Stromal cell of bone marrow (primary cell): ENCODE results near the gene TRRAP.

Experiments
- DNase-seq: peaks from one replicate; pipeline ENCODE4 v3.0.0-alpha.2; 2012; ENCODE audit warnings: low read depth

The TRRAP gene

GRCh38 chr7:98991141-98991540 is 112.8 kb downstream of the TRRAP start:
- DNase-seq: no peak

GRCh38 chr7:98992076-98992475 is 113.7 kb downstream of the TRRAP start:
- no peak for DNase-seq

- no peak for DNase-seq
Observed at GRCh38 chr7:98993024-98993897, 114.9 kb downstream of the TRRAP start.

- DNase-seq: no peak
Observed at GRCh38 chr7:98994046-98994944, 116.0 kb downstream of the TRRAP start.

DNA sequence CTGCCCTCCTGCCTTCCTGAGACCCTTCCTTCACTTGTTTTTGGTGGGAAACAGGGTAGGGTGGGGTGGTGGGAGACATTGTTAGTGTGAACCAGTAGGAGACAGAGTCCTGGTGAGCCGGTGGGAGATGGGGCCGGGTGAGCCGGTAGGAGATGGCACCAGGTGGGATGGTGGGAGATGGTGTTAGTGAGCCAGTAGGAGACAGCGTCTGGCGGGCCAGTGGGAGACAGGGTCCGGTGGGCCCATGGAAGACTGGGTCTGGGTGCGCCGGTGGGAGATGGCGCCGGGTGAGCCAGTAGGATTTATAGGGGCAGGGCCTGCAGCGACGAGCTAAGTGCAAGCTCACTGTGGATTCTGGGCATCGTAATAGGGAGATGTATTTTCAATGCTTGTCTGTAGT is 116.8 kb downstream of the TRRAP start:
- DNase-seq: no peak

DNA sequence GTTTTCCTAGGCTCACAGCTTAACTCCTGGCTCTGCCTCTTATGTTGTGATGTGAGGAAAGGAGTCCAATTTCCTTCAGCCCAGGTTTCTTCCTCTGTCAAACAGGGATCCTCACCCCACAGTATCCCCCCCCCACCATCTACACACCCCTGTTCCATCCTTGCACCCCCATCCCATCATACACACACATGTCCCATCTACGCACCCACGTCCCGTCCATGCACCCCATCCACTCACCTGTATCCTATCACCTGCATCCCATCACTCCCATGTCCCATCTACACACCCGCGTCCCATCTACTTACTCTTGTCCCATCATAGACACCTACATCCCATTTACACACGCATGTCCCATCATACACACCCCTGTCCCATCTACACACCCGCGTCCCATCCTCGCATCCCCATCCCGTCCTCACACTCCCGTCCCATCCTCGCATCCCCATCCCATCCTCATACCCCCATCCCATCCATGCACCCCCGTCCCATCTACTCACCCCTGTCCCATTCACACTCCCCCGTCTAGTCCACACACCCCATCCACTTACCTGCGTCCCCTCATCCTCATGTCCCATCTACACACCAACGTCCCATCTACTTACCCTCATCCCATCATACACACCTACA is 117.3 kb downstream of the TRRAP start:
- DNase-seq: no peak

DNA sequence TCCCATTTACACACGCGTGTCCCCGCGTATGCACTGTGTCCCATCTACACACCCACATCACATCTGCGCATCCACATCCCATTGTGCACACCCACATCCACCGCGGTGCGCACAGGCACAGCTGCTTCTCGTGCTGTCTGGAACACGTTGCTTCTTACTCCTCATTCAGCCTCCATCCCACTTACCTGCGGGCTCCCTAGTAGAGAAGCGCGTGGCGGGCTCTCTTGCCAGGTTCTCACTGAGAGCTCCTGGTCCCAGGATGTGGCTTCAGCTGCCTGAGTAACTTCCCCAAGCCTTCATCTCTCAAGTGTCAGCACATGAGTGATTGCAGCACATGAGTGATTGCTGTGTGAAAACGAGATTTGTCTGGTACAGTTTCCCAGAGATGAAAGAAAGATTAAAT is 117.8 kb downstream of the TRRAP start:
- no peak for DNase-seq

DNA sequence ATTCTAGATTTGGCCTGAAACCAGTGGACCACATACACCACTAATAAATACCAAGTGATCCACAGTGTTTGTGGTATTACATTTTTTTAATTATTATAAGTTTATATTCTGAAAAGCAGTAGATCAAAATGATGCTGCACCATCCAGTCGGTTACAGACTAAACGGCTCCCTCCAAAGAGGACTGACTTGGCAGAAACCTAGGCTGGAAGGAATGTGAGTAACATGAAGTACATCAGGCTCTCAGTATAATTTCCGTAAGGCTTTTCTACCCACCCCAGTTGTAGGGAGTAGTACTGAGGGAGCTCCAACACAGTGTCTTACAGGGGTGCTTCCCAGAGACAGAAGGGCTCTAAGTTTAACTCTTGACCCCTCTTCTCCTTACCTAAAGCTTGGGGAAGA is 119.5 kb downstream of the TRRAP start:
- DNase-seq: no peak

- DNase-seq: no peak
Observed at GRCh38 chr7:98998821-98999725, 120.7 kb downstream of the TRRAP start.

DNA sequence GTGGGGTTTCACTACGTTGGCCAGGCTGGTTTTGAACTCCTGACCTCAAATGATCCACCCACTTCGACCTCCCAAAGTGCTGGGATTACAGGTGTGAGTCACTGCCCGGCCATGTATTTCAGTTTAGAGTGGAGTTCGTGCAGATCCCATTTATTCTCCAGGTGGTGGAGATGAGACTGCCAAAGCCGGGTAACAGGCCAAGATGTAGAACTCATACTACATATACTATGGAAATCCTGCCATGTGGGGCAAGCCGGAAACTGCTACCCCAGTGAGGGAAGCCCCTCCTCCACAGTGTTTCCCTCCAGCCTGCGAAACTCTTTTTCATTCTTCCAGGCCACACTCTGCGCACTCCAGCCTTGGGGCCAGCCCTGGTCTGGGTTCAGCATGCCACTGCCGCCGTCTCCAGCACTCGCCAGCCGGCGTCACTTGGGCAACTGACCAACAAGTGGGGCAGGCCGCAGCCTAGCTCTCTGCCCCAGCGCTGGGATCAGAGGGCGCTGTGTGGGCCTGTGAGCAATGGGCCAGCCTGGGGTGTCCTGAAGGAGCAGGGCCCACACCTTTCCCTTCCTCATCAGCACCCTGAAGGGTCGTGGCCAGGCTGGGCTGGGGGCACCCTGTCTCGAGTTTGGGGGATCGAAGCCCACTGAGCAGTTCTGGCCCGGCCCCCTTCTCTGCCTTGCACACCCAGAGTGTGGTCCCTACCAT is 122.0 kb downstream of the TRRAP start:
- DNase-seq: no peak

- no peak for DNase-seq
Observed at GRCh38 chr7:99000904-99001465, 122.7 kb downstream of the TRRAP start.

DNA sequence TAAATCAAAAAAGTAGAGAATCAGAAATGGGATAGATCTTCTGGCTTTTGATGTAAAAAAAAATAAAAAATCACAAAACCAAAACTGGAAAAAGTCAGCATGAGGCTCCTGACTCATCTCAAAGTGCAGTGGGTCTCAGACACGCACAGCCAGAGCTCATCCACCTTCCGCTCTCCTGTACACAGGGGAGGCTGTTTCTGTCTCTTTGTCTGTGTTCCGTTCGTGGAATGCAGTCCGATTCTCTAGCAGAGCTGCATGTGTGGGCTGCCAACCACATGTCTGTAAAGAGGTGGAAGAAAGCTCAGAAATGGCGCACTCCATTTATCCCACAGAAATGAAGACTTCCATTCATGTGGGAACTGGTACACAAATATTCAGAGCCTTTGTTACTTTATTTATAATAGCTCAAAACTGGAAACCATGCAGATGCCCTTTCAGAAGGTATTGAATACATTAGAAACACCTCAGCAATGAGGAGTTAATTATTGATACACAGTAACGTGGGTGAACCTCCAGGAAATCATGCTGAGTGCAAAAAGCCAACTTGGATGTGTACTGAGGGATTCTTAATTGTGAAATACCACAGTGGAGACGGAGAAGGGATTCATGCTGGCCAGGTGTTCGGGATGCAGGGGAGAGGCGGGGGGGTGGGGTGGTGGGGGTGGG is 123.3 kb downstream of the TRRAP start:
- no peak for DNase-seq

DNA sequence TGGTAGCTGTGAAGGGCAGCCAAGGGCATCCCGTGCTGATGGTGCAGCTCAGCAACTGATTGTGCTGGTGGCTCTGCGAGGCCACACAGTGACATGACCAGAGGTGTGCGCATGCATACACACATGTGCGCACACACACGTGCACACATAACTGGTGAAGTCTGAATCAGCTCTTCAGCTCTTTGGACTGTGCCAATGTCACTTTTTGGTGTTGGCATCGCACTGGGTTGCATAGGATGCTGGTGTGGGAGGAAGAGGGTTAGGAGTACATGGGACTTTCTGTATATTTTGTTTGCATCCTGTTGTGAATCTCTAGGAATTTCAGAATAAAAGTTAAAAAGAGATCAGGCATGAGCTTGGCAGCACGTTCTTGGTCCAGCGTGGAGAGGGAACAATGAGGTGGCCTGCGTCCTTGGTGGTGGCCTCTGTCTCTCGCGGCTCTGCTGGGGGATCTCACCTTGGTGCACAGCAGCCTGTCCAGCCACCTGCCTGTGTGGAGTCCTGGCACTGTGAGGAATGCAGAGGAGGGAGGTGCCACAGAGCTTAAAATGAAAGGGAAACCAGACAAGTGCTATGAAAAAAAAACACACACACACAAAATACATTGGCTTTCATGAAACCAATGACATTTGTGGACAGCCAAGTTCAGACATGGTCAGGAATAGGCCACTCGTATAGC is 124.0 kb downstream of the TRRAP start:
- DNase-seq: no peak

- DNase-seq: no peak
Observed at GRCh38 chr7:99002827-99003212, 124.5 kb downstream of the TRRAP start.

DNA sequence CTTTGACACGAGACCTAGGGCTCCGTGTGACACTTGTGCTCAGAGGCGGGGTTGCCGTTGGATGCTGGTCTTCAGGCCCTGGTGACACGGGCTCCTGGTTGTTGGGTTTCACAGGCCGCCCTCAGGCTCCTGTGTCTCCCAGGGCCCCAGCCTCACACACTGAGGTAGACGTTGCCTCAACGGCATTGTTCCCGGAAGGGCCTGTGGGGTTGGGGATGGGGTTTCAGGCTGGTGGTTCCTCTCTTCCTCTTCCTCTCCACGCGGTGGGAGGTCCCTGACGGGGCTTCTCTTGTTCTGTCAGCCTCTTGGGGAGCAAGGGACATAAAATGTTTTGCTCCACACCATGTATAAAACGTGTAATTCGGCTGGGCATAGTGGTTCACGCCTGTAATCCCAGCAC is 125.1 kb downstream of the TRRAP start:
- no peak for DNase-seq

DNA sequence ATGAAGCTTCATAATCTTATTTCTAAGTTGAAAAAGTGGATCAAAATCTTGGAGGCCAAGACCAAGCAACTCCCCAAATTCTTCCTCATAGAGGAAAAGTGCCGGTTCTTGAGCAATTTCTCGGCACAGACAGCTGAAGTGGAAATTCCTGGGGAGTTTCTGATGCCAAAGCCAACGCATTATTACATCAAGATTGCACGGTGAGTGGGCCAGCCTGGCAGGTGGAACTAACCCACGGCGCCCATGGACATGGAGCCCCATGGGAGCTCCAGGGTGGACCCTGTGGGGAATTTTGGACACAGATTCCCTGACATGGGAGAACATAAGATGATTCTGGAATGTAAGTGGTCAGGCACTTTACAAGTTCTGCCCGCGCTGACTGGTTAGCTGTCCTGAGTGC is 125.9 kb downstream of the TRRAP start:
- no peak for DNase-seq

GRCh38 chr7:99004781-99005500 is 126.6 kb downstream of the TRRAP start:
- no peak for DNase-seq

DNA sequence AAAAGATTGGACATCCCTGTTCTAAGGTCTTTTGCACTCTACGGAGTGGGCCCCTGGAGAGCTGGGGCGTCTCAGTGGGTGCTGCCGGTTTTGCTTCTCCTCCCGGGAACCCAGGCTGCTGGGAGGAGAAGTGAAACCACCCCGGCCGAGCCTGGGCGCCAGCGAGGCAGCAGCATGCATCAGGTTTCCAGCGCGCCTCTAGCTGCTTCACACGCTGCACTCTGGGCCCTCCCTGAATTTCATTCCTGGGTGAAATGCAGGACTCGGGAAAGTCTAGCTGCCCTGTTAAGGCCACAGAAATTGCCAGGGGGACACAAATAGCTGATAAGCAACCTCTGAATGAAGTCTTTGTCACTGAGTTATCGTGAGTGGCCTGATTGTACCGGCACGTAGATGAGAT is 127.4 kb downstream of the TRRAP start:
- no peak for DNase-seq
